Astrocyte (in vitro differentiated cells and primary cell): ENCODE measurements around the gene SLC6A16.

ENCODE experiments used
- CTCF ChIP-seq: IDR thresholded peaks from 2 replicates; pipeline ENCODE4 v1.5.1; 2011; ENCODE audit warnings: low read depth, mild to moderate bottlenecking, inconsistent platforms, low read length, moderate library complexity; ENCODE audit not compliant: insufficient read depth
- EZH2 ChIP-seq: IDR thresholded peaks from 2 replicates; pipeline ENCODE4 v1.6.1; 2012; ENCODE audit warnings: mild to moderate bottlenecking, low read length, inconsistent platforms; ENCODE audit not compliant: insufficient read depth

DNA sequence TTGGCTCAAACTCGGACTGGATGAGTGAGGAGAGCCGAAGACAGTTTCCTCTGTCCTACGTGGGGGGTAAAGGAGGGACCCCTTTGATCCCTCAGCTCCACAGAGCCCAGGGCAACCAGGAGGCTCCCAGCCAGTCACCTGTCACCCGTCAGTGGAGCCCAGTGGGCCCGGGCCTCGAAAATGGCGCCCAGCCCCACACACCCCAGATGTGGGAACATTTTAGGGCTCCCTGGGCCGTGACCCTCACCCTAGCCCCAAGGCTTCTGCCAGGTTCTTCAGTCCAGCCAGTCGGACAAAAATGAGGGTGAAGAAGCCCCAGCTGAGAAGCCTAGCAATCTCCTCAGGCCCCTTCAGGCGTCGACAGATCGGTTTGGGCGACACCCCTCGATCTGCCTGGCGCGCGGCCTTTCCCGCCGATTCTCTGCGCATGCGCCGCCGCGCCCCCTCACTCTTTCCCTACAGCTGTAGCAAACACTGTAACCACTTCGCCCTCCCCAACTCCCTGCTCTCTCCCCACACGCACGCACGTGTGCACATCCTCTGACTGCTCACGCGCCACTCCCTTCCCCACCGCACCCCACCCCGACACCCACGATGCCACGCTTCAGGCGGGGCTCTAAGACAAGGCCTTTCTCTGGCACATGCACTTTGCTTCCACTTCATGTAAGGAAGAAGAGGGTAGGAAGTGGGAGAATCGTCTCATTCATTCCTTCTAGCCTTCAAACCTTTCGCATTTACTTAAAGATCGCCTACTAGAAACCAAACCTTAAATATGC is at the start of gene SLC6A16:
- TF ChIP-seq CTCF: no peak
- no peak for TF ChIP-seq EZH2
